SU-DHL-6 (cell line): Measurements from ENCODE around the gene FBLN2.

ENCODE experiments used
- H2AFZ ChIP-seq: fragments of 200-600 bp; sonication (generic); 2 replicates; pipeline ENCODE4 v1.6.1; 2014; ENCODE audit warnings: low read depth, mild to moderate bottlenecking, moderate library complexity, mixed read lengths, antibody characterized with exemption, low read length; ENCODE audit not compliant: severe bottlenecking
- H3F3A ChIP-seq: fragments of 200-600 bp; shearing (Covaris generic); 2 replicates; pipeline ENCODE4 v1.6.0; 2016; ENCODE audit warnings: antibody characterized with exemption, mild to moderate bottlenecking; ENCODE audit not compliant: insufficient read depth
- H3K27ac ChIP-seq: fragments of 200-600 bp; sonication (generic); 2 replicates; pipeline ENCODE4 v1.5.1; 2016; ENCODE audit warnings: low read depth, mild to moderate bottlenecking, low read length, moderate library complexity, mixed read lengths
- H3K27me3 ChIP-seq: fragments of 200-600 bp; sonication (generic), shearing (Covaris generic); 2 replicates; pipeline ENCODE4 v1.6.0; 2014; ENCODE audit warnings: mild to moderate bottlenecking, low read length
- H3K36me3 ChIP-seq: fragments of 200-600 bp; sonication (generic); 2 replicates; pipeline ENCODE4 v1.6.1; 2014; ENCODE audit warnings: mild to moderate bottlenecking, low read length, mixed read lengths
- H3K4me2 ChIP-seq: fragments of 300-600, 200-600 bp; shearing (Covaris generic), sonication (generic); 2 replicates; pipeline ENCODE4 v1.6.0; 2014; ENCODE audit warnings: low read length, low read depth, mild to moderate bottlenecking; ENCODE audit not compliant: poor library complexity, severe bottlenecking
- H3K4me3 ChIP-seq: fragments of 200-600 bp; sonication (generic); 2 replicates; pipeline ENCODE4 v1.5.1; 2014; ENCODE audit warnings: antibody characterized with exemption, low read length, mild to moderate bottlenecking, mixed read lengths; ENCODE audit not compliant: insufficient read depth, poor library complexity, severe bottlenecking
- H3K79me2 ChIP-seq: fragments of 200-600 bp; sonication (generic); 2 replicates; pipeline ENCODE4 v1.6.1; 2014; ENCODE audit warnings: mild to moderate bottlenecking, low read length, moderate library complexity; ENCODE audit not compliant: insufficient read depth
- H3K9ac ChIP-seq: fragments of 200-600 bp; sonication (generic); 2 replicates; pipeline ENCODE4 v1.7.0; 2014; ENCODE audit warnings: mild to moderate bottlenecking, low read length
- H3K9me2 ChIP-seq: fragments of 200-600 bp; sonication (generic); replicated peaks from 2 replicates; pipeline ENCODE4 v1.6.1; 2014; ENCODE audit warnings: low read length; ENCODE audit not compliant: insufficient read depth
- H3K9me3 ChIP-seq: fragments of 200-600 bp; sonication (generic); 2 replicates; pipeline ENCODE4 v1.6.1; 2014; ENCODE audit warnings: low read length, mixed read lengths; ENCODE audit not compliant: insufficient read depth
- H4K20me1 ChIP-seq: fragments of 200-600 bp; sonication (generic); 2 replicates; pipeline ENCODE4 v1.6.1; 2014; ENCODE audit warnings: low read depth, mild to moderate bottlenecking, antibody characterized with exemption, low read length, moderate library complexity, mixed read lengths
- EZH2phosphoT487 ChIP-seq: fragments of 200-600 bp; sonication (generic), shearing (Covaris generic); conservative IDR thresholded peaks from 2 replicates; pipeline ENCODE4 v1.6.1; 2018; ENCODE audit warnings: mild to moderate bottlenecking, antibody characterized with exemption, low read length, moderate library complexity, mixed read lengths
- TF ChIP-seq, protein P1 (sequence below): fragments of 200-600 bp; sonication (generic); IDR thresholded peaks from one replicate; pipeline ENCODE4 v1.5.1; 2017; ENCODE audit warnings: antibody characterized with exemption, mild to moderate bottlenecking, low read length, moderate library complexity; ENCODE audit not compliant: insufficient read depth, poor library complexity, severe bottlenecking

The FBLN2 gene

GRCh38 chr3:13621381-13622221 is 72.7 kb downstream of the FBLN2 start:
- no peak overlapping the region for H3K4me2 ChIP-seq
- H3K9me2 ChIP-seq: no peaks in the 10 kb centered on the region
- no peaks in the 10 kb centered on the region for H3K79me2 ChIP-seq
- no peak overlapping the region for H3K9ac ChIP-seq
- no peaks in the 10 kb centered on the region for H3K27me3 ChIP-seq
- TF ChIP-seq, protein P1, sequence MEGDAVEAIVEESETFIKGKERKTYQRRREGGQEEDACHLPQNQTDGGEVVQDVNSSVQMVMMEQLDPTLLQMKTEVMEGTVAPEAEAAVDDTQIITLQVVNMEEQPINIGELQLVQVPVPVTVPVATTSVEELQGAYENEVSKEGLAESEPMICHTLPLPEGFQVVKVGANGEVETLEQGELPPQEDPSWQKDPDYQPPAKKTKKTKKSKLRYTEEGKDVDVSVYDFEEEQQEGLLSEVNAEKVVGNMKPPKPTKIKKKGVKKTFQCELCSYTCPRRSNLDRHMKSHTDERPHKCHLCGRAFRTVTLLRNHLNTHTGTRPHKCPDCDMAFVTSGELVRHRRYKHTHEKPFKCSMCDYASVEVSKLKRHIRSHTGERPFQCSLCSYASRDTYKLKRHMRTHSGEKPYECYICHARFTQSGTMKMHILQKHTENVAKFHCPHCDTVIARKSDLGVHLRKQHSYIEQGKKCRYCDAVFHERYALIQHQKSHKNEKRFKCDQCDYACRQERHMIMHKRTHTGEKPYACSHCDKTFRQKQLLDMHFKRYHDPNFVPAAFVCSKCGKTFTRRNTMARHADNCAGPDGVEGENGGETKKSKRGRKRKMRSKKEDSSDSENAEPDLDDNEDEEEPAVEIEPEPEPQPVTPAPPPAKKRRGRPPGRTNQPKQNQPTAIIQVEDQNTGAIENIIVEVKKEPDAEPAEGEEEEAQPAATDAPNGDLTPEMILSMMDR: no peak
- no peak for TF ChIP-seq EZH2phosphoT487
- H3K27ac ChIP-seq: no peak overlapping the region
- H3K36me3 ChIP-seq: no peaks in the 10 kb centered on the region
- H3F3A ChIP-seq: no peaks in the 10 kb centered on the region
- H2AFZ ChIP-seq: no peak overlapping the region
- H4K20me1 ChIP-seq: no peaks in the 10 kb centered on the region
- no peak overlapping the region for H3K4me3 ChIP-seq
- H3K9me3 ChIP-seq: no peaks in the 10 kb centered on the region

GRCh38 chr3:13622356-13622755 is 73.4 kb downstream of the FBLN2 start:
- Histone ChIP-seq H3K79me2 (no peaks in the 10 kb centered on the region), H3F3A (no peaks in the 10 kb centered on the region), H3K27ac (no peak overlapping the region), H3K27me3 (no peaks in the 10 kb centered on the region), H3K36me3 (no peaks in the 10 kb centered on the region), H3K9ac (no peak overlapping the region), H3K9me2 (no peaks in the 10 kb centered on the region), H3K4me3 (no peak overlapping the region), H3K4me2 (no peak overlapping the region), H2AFZ (no peak overlapping the region), H4K20me1 (no peaks in the 10 kb centered on the region), H3K9me3 (no peaks in the 10 kb centered on the region)
- TF ChIP-seq EZH2phosphoT487: no peak
- TF ChIP-seq, protein P1: no peak

GRCh38 chr3:13623101-13623654 is 74.3 kb downstream of the FBLN2 start:
- Histone ChIP-seq H2AFZ (no peak overlapping the region), H3K36me3 (no peaks in the 10 kb centered on the region)

DNA sequence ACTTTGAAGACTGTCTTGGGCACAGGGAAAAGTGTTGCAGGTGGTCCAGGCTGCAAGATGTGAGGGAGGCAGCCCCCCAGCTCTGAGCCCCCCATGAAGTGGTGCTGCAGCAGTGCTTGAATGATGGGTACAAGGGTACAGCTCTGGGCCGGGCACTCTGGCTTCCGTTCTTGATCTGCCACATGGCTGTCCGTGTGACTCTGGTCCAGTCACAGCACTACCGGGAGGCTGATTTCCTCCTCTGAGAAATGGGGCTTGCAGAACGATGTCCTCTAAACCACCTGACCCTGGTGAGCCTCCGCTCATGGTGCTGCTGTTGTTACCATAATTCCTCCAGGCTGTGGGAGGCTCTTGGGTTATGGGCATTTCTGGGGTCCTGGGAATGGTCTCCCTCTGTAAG is 75.1 kb downstream of the FBLN2 start:
- H3K4me3 ChIP-seq: no peak overlapping the region
- no peak overlapping the region for H2AFZ ChIP-seq
- no peaks in the 10 kb centered on the region for H3K27me3 ChIP-seq
- no peak overlapping the region for H3K27ac ChIP-seq
- H3K4me2 ChIP-seq: no peak overlapping the region
- H4K20me1 ChIP-seq: no peaks in the 10 kb centered on the region
- no peak overlapping the region for H3K9ac ChIP-seq
- TF ChIP-seq, protein P1: no peak
- no peak for TF ChIP-seq EZH2phosphoT487
- H3F3A ChIP-seq: no peaks in the 10 kb centered on the region
- no peaks in the 10 kb centered on the region for H3K9me2 ChIP-seq
- no peaks in the 10 kb centered on the region for H3K79me2 ChIP-seq
- no peaks in the 10 kb centered on the region for H3K36me3 ChIP-seq
- H3K9me3 ChIP-seq: no peaks in the 10 kb centered on the region

More at GRCh38 chr3:13623101-13623654, 74.3 kb downstream of the FBLN2 start:
- Histone ChIP-seq H3K9ac (no peak overlapping the region), H3F3A (no peaks in the 10 kb centered on the region), H3K4me2 (no peak overlapping the region), H4K20me1 (no peaks in the 10 kb centered on the region), H3K9me3 (no peaks in the 10 kb centered on the region), H3K27me3 (no peaks in the 10 kb centered on the region), H3K4me3 (no peak overlapping the region), H3K27ac (no peak overlapping the region), H3K9me2 (no peaks in the 10 kb centered on the region), H3K79me2 (no peaks in the 10 kb centered on the region)
- no peak for TF ChIP-seq EZH2phosphoT487
